Measurements from ENCODE around the gene MID1IP1.

Gene MID1IP1

DNA sequence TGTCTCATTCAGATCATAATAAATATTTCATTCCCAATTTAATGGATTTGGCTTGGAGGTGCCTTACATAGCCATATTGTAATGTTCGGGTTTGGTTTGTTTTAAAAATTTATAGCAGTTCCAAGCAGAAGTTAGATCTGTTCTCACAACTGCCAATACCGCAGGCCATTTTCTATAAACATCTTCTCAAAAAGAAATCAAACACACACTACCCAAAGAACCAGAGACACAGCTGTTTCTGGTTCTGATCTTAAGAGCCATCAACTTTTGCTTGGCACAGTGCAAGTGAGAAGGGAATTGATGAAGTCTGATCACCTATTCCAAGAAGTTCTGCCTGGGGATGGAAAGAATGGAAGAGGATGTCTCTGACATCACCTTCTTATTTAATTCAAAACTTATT, 22.9 kb downstream of the MID1IP1 start:
- DNase-seq (ENCODE audit: low read depth), result no peak

DNA sequence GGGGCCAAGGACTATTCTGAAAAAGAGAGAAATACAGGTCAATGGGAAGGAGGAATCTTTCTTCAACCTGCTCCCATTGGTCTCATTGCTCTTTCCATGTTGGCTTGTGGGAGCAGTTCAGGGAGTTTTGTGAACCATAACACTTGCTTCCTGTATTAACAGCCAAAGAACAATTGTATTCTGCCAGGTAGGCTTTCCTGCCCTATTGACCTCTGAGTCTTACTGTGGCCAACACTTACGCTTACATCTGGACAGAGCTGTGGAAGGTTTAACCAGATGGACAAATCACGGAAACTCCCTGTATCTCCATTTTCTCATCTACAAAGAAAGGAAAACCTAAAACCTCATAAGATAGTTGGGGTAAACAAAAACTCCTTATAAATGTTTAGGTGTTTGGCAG, 30.7 kb downstream of the MID1IP1 start:
- TF ChIP-seq, protein P1, sequence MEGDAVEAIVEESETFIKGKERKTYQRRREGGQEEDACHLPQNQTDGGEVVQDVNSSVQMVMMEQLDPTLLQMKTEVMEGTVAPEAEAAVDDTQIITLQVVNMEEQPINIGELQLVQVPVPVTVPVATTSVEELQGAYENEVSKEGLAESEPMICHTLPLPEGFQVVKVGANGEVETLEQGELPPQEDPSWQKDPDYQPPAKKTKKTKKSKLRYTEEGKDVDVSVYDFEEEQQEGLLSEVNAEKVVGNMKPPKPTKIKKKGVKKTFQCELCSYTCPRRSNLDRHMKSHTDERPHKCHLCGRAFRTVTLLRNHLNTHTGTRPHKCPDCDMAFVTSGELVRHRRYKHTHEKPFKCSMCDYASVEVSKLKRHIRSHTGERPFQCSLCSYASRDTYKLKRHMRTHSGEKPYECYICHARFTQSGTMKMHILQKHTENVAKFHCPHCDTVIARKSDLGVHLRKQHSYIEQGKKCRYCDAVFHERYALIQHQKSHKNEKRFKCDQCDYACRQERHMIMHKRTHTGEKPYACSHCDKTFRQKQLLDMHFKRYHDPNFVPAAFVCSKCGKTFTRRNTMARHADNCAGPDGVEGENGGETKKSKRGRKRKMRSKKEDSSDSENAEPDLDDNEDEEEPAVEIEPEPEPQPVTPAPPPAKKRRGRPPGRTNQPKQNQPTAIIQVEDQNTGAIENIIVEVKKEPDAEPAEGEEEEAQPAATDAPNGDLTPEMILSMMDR (conservative IDR thresholded peaks at IDR 0.05; ENCODE audit: control insufficient read depth, insufficient read depth, low read depth, low read length), result no peak
- no peak for DNase-seq (ENCODE audit: low read depth)
- no peak overlapping the region for H3K4me3 ChIP-seq (ENCODE audit: control insufficient read depth, low read depth, low read length)

More for the DNA sequence above, 22.9 kb downstream of the MID1IP1 start:
- no peak overlapping the region for H3K4me3 ChIP-seq (ENCODE audit: control insufficient read depth, low read depth, low read length)
- TF ChIP-seq, protein P1 (conservative IDR thresholded peaks at IDR 0.05; ENCODE audit: control insufficient read depth, insufficient read depth, low read depth, low read length), result no peak

- H3K4me3 ChIP-seq (ENCODE audit: control insufficient read depth, low read depth, low read length), result no peak overlapping the region
- TF ChIP-seq, protein P1 (conservative IDR thresholded peaks at IDR 0.05; ENCODE audit: control insufficient read depth, insufficient read depth, low read depth, low read length), result no peak
- DNase-seq (ENCODE audit: low read depth), result no peak
These were observed 36.1 kb downstream of the MID1IP1 start for GRCh38 chrX:38837389-38837788.

GRCh38 chrX:38839277-38839676, 38.0 kb downstream of the MID1IP1 start:
- TF ChIP-seq, protein P1 (conservative IDR thresholded peaks at IDR 0.05; ENCODE audit: control insufficient read depth, insufficient read depth, low read depth, low read length), result no peak
- no peak for DNase-seq (ENCODE audit: low read depth)
- no peak overlapping the region for H3K4me3 ChIP-seq (ENCODE audit: control insufficient read depth, low read depth, low read length)

- TF ChIP-seq, protein P1 (conservative IDR thresholded peaks at IDR 0.05; ENCODE audit: control insufficient read depth, insufficient read depth, low read depth, low read length), result no peak
- DNase-seq (ENCODE audit: low read depth), result no peak
- no peak overlapping the region for H3K4me3 ChIP-seq (ENCODE audit: control insufficient read depth, low read depth, low read length)
These were observed 38.7 kb downstream of the MID1IP1 start for GRCh38 chrX:38839944-38840343.

DNA sequence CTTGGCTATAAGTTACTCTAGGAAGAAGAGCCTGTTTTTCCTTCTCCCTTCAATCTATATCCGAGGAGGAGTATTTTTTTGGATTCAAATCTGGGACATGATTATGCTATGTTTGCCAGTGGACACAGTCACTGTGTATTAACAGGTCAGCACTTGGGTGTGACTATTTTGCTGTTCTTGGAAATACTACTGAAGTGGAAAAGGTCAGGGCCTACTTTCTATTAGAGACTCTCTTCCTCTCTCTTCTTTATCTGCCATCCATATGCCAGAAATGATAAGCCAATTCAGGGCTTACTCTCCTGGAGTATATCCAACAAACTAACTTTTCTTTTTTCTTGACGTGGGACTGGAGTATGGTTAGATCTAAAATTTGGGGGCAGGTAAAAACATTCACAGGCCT, 40.5 kb downstream of the MID1IP1 start:
- TF ChIP-seq, protein P1 (conservative IDR thresholded peaks at IDR 0.05; ENCODE audit: control insufficient read depth, insufficient read depth, low read depth, low read length), result no peak
- no peak overlapping the region for H3K4me3 ChIP-seq (ENCODE audit: control insufficient read depth, low read depth, low read length)
- no peak for DNase-seq (ENCODE audit: low read depth)

- no peak overlapping the region for H3K4me3 ChIP-seq (ENCODE audit: control insufficient read depth, low read depth, low read length)
- no peak for DNase-seq (ENCODE audit: low read depth)
- TF ChIP-seq, protein P1 (conservative IDR thresholded peaks at IDR 0.05; ENCODE audit: control insufficient read depth, insufficient read depth, low read depth, low read length), result no peak
These were observed 44.2 kb downstream of the MID1IP1 start for GRCh38 chrX:38845426-38845825.
